Measurements from ENCODE around the gene CRIP2.

Gene CRIP2

DNA sequence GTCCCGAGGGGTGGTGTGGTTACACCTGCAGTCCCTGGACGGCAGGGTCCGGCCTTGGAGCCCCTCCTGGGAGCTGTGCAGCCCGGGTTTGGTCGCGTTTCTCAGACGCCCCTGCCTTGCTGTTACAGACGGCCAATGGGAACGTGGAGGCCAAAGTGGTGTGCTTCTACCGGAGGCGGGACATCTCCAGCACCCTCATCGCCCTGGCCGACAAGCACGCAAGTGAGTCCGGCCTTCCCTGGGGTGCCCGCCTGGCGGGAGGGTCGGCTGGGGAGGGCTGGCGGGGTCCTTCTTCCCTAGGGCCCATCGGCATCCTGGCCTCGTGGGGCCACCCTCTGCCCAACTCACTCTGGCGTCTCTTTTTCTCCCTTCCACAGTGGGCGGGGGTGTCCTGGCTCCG is 29.3 kb upstream of the CRIP2 start:
- Histone ChIP-seq H3K9me3 (ENCODE audit: insufficient read depth, low read length) (no peaks in the 10 kb centered on the region), H3K4me1 (ENCODE audit: insufficient read depth, insufficient read length) (peaks cover 7% of the 10 kb centered on the region), H3K4me3 (ENCODE audit: insufficient read length, low read depth) (no peak overlapping the region), H3K9ac (ENCODE audit: insufficient read length, low read depth) (no peak overlapping the region), H3K27me3 (ENCODE audit: insufficient read depth, insufficient read length) (no peaks in the 10 kb centered on the region), H3K36me3 (ENCODE audit: insufficient read depth, insufficient read length, low read length) (peaks cover 67% of the 10 kb centered on the region)
- TF ChIP-seq ZNF274 (IDR thresholded peaks at IDR 0.05; ENCODE audit: low read depth, low read length) (no peak), YY1 (IDR thresholded peaks at IDR 0.05; ENCODE audit: insufficient read depth, insufficient read length) (no peak), SUZ12 (IDR thresholded peaks at IDR 0.05; ENCODE audit: extremely low read depth, insufficient read depth, insufficient read length) (no peak)
- DNase-seq (ENCODE audit: low read depth, low spot score): no peak

DNA sequence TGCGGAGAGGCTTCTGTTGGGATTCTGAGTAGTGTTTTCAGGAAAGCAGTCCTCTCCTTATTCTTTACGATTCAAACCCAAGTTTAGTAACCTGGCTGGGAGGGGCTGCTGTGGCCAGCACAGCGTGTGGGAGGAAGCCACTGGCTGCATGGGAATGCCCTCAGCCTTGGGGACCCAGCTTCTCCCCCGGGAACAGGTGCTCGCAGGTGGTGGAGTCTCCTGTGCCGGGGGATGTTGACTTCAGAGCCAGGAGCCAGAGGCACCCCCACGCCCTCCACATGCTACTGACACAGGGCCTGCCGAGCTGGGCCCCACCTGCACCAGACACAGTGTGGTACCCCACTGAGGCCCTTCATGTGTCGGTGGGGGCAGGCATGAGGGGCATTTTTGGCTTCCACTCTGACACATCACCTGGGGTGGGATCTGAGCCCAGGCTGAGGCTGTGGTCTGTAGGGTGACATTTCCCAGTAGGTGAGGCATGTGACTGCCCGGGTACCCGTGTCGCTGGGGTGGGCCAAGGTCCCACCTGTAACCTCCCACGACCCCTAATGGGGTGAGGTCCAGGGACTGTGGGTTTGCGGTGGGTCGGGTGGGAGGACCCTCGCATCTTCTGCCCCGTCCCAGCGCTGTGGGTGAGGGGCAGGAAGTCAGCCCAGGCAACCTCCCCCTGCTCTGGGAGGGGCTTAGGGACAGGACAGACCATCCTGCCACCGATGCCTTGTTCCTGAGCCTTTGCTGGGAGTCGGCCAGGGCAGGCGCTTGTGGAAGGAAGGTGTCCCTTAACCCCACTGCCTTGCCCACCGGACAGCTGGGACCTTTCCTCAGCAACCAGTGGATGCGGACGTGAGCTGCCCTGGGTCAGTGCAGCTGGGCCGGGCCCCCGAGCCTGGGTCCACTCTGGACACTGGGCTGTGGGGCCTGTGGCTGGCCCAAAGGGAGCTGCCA is 28.4 kb upstream of the CRIP2 start:
- DNase-seq (ENCODE audit: low read depth, low spot score): no peak
- no peak for TF ChIP-seq ZNF274 (IDR thresholded peaks at IDR 0.05; ENCODE audit: low read depth, low read length)
- no peak for TF ChIP-seq YY1 (IDR thresholded peaks at IDR 0.05; ENCODE audit: insufficient read depth, insufficient read length)
- TF ChIP-seq SUZ12 (IDR thresholded peaks at IDR 0.05; ENCODE audit: extremely low read depth, insufficient read depth, insufficient read length): no peak

GRCh38 chr14:105446971-105447370 is 27.6 kb upstream of the CRIP2 start:
- Histone ChIP-seq H3K9ac (ENCODE audit: insufficient read length, low read depth) (no peak overlapping the region), H3K36me3 (ENCODE audit: insufficient read depth, insufficient read length, low read length) (peaks cover 71% of the 10 kb centered on the region), H3K4me1 (ENCODE audit: insufficient read depth, insufficient read length) (peaks cover 7% of the 10 kb centered on the region), H3K27me3 (ENCODE audit: insufficient read depth, insufficient read length) (no peaks in the 10 kb centered on the region), H3K9me3 (ENCODE audit: insufficient read depth, low read length) (no peaks in the 10 kb centered on the region), H3K4me3 (ENCODE audit: insufficient read length, low read depth) (no peak overlapping the region)
- DNase-seq (ENCODE audit: low read depth, low spot score): no peak
- TF ChIP-seq YY1 (IDR thresholded peaks at IDR 0.05; ENCODE audit: insufficient read depth, insufficient read length) (no peak), ZNF274 (IDR thresholded peaks at IDR 0.05; ENCODE audit: low read depth, low read length) (no peak), SUZ12 (IDR thresholded peaks at IDR 0.05; ENCODE audit: extremely low read depth, insufficient read depth, insufficient read length) (no peak)

More for the DNA sequence above, 28.4 kb upstream of the CRIP2 start:
- Histone ChIP-seq H3K4me1 (ENCODE audit: insufficient read depth, insufficient read length) (peaks cover 7% of the 10 kb centered on the region), H3K36me3 (ENCODE audit: insufficient read depth, insufficient read length, low read length) (peaks cover 67% of the 10 kb centered on the region), H3K9me3 (ENCODE audit: insufficient read depth, low read length) (no peaks in the 10 kb centered on the region), H3K27me3 (ENCODE audit: insufficient read depth, insufficient read length) (no peaks in the 10 kb centered on the region), H3K4me3 (ENCODE audit: insufficient read length, low read depth) (no peak overlapping the region), H3K9ac (ENCODE audit: insufficient read length, low read depth) (no peak overlapping the region)

DNA sequence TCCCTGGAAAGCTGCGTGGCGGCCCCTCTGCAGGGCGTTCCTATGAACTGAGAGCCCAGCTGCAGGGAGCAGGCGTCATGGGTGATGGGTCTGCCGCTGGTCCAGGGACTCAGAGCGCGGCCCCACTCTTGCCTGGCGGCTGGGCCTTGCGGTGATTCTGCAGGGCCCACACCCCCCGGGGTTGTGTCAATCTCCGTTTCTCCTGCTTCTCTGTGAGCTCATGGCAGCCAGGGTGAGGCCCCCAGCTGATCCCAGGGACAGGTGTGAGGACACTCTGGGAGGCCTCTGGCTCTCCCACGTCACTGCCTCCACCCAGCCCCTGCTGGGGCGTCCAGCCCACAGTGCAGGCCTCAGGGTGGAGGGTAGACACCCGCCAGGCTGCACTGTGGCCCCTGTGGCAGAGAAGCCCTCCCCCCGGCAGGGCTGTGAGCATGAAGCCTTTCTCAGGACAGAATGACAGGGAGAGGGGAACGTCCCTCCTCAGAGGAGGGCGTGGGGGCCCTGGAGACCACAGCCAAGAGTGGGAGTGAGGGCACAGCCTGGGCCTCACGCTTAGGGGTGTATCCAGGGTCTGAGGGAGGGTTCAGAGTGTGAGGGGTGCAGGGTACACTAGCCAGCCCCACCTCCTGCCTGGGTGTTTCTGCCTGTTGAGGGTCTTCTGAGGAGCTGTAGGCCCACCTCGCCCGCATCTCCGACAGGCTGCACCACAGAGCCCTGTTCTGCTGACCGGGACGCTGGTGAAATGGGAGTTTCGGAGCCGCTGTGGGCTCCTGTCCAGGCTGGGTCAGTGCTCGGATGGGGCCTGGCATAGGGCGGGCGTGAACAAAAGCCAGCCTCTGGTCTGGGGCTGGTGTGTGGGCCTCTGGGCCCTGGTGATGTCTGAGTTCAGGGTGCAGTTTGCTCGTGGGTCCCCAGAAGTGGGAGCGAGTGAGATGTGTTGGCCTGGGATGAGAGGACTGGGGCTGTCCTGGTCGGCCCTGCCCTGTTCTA is 26.7 kb upstream of the CRIP2 start:
- H3K27me3 ChIP-seq (ENCODE audit: insufficient read depth, insufficient read length): no peaks in the 10 kb centered on the region
- H3K9me3 ChIP-seq (ENCODE audit: insufficient read depth, low read length): no peaks in the 10 kb centered on the region
- peaks cover 71% of the 10 kb centered on the region for H3K36me3 ChIP-seq (ENCODE audit: insufficient read depth, insufficient read length, low read length)
- H3K4me1 ChIP-seq (ENCODE audit: insufficient read depth, insufficient read length): peaks cover 7% of the 10 kb centered on the region
- DNase-seq (ENCODE audit: low read depth, low spot score): no peak
- no peak overlapping the region for H3K9ac ChIP-seq (ENCODE audit: insufficient read length, low read depth)
- no peak for TF ChIP-seq ZNF274 (IDR thresholded peaks at IDR 0.05; ENCODE audit: low read depth, low read length)
- TF ChIP-seq SUZ12 (IDR thresholded peaks at IDR 0.05; ENCODE audit: extremely low read depth, insufficient read depth, insufficient read length): no peak
- no peak for TF ChIP-seq YY1 (IDR thresholded peaks at IDR 0.05; ENCODE audit: insufficient read depth, insufficient read length)
- H3K4me3 ChIP-seq (ENCODE audit: insufficient read length, low read depth): no peak overlapping the region

- Histone ChIP-seq H3K36me3 (ENCODE audit: insufficient read depth, insufficient read length, low read length) (peaks cover 71% of the 10 kb centered on the region), H3K9me3 (ENCODE audit: insufficient read depth, low read length) (no peaks in the 10 kb centered on the region), H3K4me3 (ENCODE audit: insufficient read length, low read depth) (no peak overlapping the region), H3K4me1 (ENCODE audit: insufficient read depth, insufficient read length) (peaks cover 7% of the 10 kb centered on the region), H3K27me3 (ENCODE audit: insufficient read depth, insufficient read length) (no peaks in the 10 kb centered on the region), H3K9ac (ENCODE audit: insufficient read length, low read depth) (peak overlapping the region; percentile 21)
- DNase-seq (ENCODE audit: low read depth, low spot score): peak; percentile 15
- TF ChIP-seq ZNF274 (IDR thresholded peaks at IDR 0.05; ENCODE audit: low read depth, low read length) (no peak), SUZ12 (IDR thresholded peaks at IDR 0.05; ENCODE audit: extremely low read depth, insufficient read depth, insufficient read length) (no peak), YY1 (IDR thresholded peaks at IDR 0.05; ENCODE audit: insufficient read depth, insufficient read length) (no peak)
Observed at GRCh38 chr14:105448706-105449111, 25.9 kb upstream of the CRIP2 start.

GRCh38 chr14:105449276-105450122 is 25.1 kb upstream of the CRIP2 start:
- peaks cover 78% of the 10 kb centered on the region for H3K36me3 ChIP-seq (ENCODE audit: insufficient read depth, insufficient read length, low read length)

More at GRCh38 chr14:105449276-105450122, 25.1 kb upstream of the CRIP2 start:
- no peak overlapping the region for H3K4me3 ChIP-seq (ENCODE audit: insufficient read length, low read depth)
- DNase-seq (ENCODE audit: low read depth, low spot score): no peak
- H3K27me3 ChIP-seq (ENCODE audit: insufficient read depth, insufficient read length): no peaks in the 10 kb centered on the region
- no peaks in the 10 kb centered on the region for H3K9me3 ChIP-seq (ENCODE audit: insufficient read depth, low read length)
- TF ChIP-seq YY1 (IDR thresholded peaks at IDR 0.05; ENCODE audit: insufficient read depth, insufficient read length) (no peak), SUZ12 (IDR thresholded peaks at IDR 0.05; ENCODE audit: extremely low read depth, insufficient read depth, insufficient read length) (no peak), ZNF274 (IDR thresholded peaks at IDR 0.05; ENCODE audit: low read depth, low read length) (no peak)
- H3K9ac ChIP-seq (ENCODE audit: insufficient read length, low read depth): no peak overlapping the region
- H3K4me1 ChIP-seq (ENCODE audit: insufficient read depth, insufficient read length): peaks cover 7% of the 10 kb centered on the region

All from NT2/D1 (cell line).